Neural progenitor cell (in vitro differentiated cells): ENCODE data around the gene DDRGK1. TPM values are rescaled to one million over a fixed set of nuclear protein-coding genes. Genes with fewer than 3 reads are reported as not detected.
A peak's percentile ranks its signal among the peaks of the same experiment; 100 is the strongest.
"Not testable (repeated sequence)": the region's sequence is repeated elsewhere in the genome, so short reads cannot be mapped to it uniquely, and the experiment has no call there.

Experiments used
- DNase-seq: peaks from one replicate; pipeline ENCODE4 v3.0.0-alpha.2; 2016; ENCODE audit warnings: low spot score
- H2AFZ ChIP-seq: fragments of 200-600 bp; sonication (generic); replicated peaks from 2 replicates; pipeline ENCODE4 v1.6.1; 2016; ENCODE audit warnings: antibody characterized with exemption
- H3F3A ChIP-seq: fragments of 200-600 bp; sonication (generic); 2 replicates; pipeline ENCODE4 v1.6.1; 2016; ENCODE audit warnings: antibody characterized with exemption, low read depth
- H3K27ac ChIP-seq: fragments of 200-600 bp; sonication (generic); 2 replicates; pipeline ENCODE4 v1.5.1; 2016; ENCODE audit warnings: mild to moderate bottlenecking
- H3K27me3 ChIP-seq: fragments of 200-600 bp; sonication (generic); 2 replicates; pipeline ENCODE4 v1.6.1; 2016; ENCODE audit warnings: mild to moderate bottlenecking, moderate library complexity
- H3K36me3 ChIP-seq: fragments of 200-600 bp; sonication (generic); 2 replicates; pipeline ENCODE4 v1.5.1; 2016
- H3K4me1 ChIP-seq: fragments of 200-600 bp; sonication (generic); 2 replicates; pipeline ENCODE4 v1.6.1; 2016; ENCODE audit warnings: mixed run types
- H3K4me2 ChIP-seq: fragments of 200-600 bp; sonication (generic); 2 replicates; pipeline ENCODE4 v1.6.1; 2016
- H3K4me3 ChIP-seq: fragments of 200-600 bp; sonication (generic); 2 replicates; pipeline ENCODE4 v1.5.1; 2016
- H3K79me2 ChIP-seq: fragments of 200-600 bp; sonication (generic); 2 replicates; pipeline ENCODE4 v1.6.1; 2016; ENCODE audit warnings: low read depth
- H3K9ac ChIP-seq: fragments of 200-600 bp; sonication (generic); 2 replicates; pipeline ENCODE4 v1.6.1; 2016
- H3K9me3 ChIP-seq: fragments of 200-600 bp; sonication (generic); 2 replicates; pipeline ENCODE4 v1.5.1; 2016; ENCODE audit warnings: low read depth
- H4K20me1 ChIP-seq: fragments of 200-600 bp; sonication (generic); 2 replicates; pipeline ENCODE4 v1.6.1; 2016; ENCODE audit warnings: low read depth
- H3K27ac Mint-ChIP-seq: 3 replicates; pipeline ENCODE4 v1.8.0; 2021; ENCODE audit warnings: mixed read lengths
- H3K27me3 Mint-ChIP-seq: 2 replicates; pipeline ENCODE4 v1.8.0; 2022; ENCODE audit warnings: low read depth, mild to moderate bottlenecking, inconsistent platforms, moderate library complexity, mixed read lengths; ENCODE audit not compliant: insufficient read depth
- H3K36me3 Mint-ChIP-seq: 3 replicates; pipeline ENCODE4 v1.8.0; 2021; ENCODE audit warnings: mixed read lengths
- H3K4me1 Mint-ChIP-seq: 3 replicates; pipeline ENCODE4 v1.8.0; 2021; ENCODE audit warnings: mixed read lengths
- H3K4me3 Mint-ChIP-seq: 3 replicates; pipeline ENCODE4 v1.8.0; 2021; ENCODE audit warnings: mild to moderate bottlenecking, moderate library complexity, mixed read lengths
- H3K9me3 Mint-ChIP-seq: 3 replicates; pipeline ENCODE4 v1.8.0; 2020; ENCODE audit warnings: mixed read lengths
- EZH2 ChIP-seq: fragments of 200-600 bp; sonication (generic); IDR thresholded peaks from 2 replicates; pipeline ENCODE4 v1.6.1; 2017; ENCODE audit warnings: antibody characterized with exemption, mild to moderate bottlenecking, moderate library complexity
- EZH2phosphoT487 ChIP-seq: fragments of 200-600 bp; sonication (generic); IDR thresholded peaks from 2 replicates; pipeline ENCODE4 v1.6.1; 2017; ENCODE audit warnings: antibody characterized with exemption
- total RNA-seq: library from RNA; depleted of rRNA; stranded (reverse); fragments of >200 nt; gene quantifications from 2 replicates; pipeline ENCODE4 v1.2.3, GENCODE V29; 2015; ENCODE audit warnings: low replicate concordance
- TF ChIP-seq, protein P1 (sequence below): fragments of 200-600 bp; sonication (generic); IDR thresholded peaks from 2 replicates; pipeline ENCODE4 v1.5.1; 2017; ENCODE audit warnings: antibody characterized with exemption, mild to moderate bottlenecking

DDRGK1 gene
- total RNA-seq, 1 donor from 2014 or later: 27.9 TPM

GRCh38 chr20:3157817-3158216, 46.7 kb downstream of the DDRGK1 start:
- TF ChIP-seq, protein P1, sequence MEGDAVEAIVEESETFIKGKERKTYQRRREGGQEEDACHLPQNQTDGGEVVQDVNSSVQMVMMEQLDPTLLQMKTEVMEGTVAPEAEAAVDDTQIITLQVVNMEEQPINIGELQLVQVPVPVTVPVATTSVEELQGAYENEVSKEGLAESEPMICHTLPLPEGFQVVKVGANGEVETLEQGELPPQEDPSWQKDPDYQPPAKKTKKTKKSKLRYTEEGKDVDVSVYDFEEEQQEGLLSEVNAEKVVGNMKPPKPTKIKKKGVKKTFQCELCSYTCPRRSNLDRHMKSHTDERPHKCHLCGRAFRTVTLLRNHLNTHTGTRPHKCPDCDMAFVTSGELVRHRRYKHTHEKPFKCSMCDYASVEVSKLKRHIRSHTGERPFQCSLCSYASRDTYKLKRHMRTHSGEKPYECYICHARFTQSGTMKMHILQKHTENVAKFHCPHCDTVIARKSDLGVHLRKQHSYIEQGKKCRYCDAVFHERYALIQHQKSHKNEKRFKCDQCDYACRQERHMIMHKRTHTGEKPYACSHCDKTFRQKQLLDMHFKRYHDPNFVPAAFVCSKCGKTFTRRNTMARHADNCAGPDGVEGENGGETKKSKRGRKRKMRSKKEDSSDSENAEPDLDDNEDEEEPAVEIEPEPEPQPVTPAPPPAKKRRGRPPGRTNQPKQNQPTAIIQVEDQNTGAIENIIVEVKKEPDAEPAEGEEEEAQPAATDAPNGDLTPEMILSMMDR: no peak
- TF ChIP-seq EZH2phosphoT487: no peak
- no peak for TF ChIP-seq EZH2
- Mint-ChIP-seq H3K27ac (no peak overlapping the region), H3K36me3 (peaks cover 2% of the 10 kb centered on the region), H3K4me1 (peaks cover 20% of the 10 kb centered on the region), H3K9me3 (no peaks in the 10 kb centered on the region), H3K27me3 (peaks cover 5% of the 10 kb centered on the region), H3K4me3 (peak overlapping the region; percentile 98)
- Histone ChIP-seq H4K20me1 (peaks cover 66% of the 10 kb centered on the region), H3K27me3 (no peaks in the 10 kb centered on the region), H3K9me3 (no peaks in the 10 kb centered on the region), H3K4me2 (peak overlapping the region; percentile 99), H3K27ac (no peak overlapping the region), H3K4me3 (peak overlapping the region; percentile 82), H2AFZ (no peak overlapping the region), H3K36me3 (no peaks in the 10 kb centered on the region), H3K4me1 (peaks cover 11% of the 10 kb centered on the region), H3K9ac (no peak overlapping the region), H3K79me2 (peaks cover 73% of the 10 kb centered on the region), H3F3A (peaks cover 18% of the 10 kb centered on the region)
- DNase-seq: no peak

GRCh38 chr20:3156811-3157619, 47.5 kb downstream of the DDRGK1 start:
- no peak overlapping the region for H3K27ac Mint-ChIP-seq
- H3K36me3 Mint-ChIP-seq: peaks cover 2% of the 10 kb centered on the region
- no peak overlapping the region for H3K4me2 ChIP-seq
- H3K9me3 Mint-ChIP-seq: no peaks in the 10 kb centered on the region
- H3K36me3 ChIP-seq: no peaks in the 10 kb centered on the region
- no peak for DNase-seq
- H3K9ac ChIP-seq: no peak overlapping the region
- no peak overlapping the region for H2AFZ ChIP-seq
- peaks cover 18% of the 10 kb centered on the region for H3F3A ChIP-seq
- TF ChIP-seq EZH2phosphoT487: no peak
- no peak for TF ChIP-seq EZH2
- TF ChIP-seq, protein P1: no peak
- H3K4me3 Mint-ChIP-seq: peak overlapping the region; percentile 98
- H3K27me3 Mint-ChIP-seq: peaks cover 5% of the 10 kb centered on the region
- no peak overlapping the region for H3K4me3 ChIP-seq
- H3K27ac ChIP-seq: no peak overlapping the region
- no peaks in the 10 kb centered on the region for H3K27me3 ChIP-seq
- no peaks in the 10 kb centered on the region for H3K9me3 ChIP-seq
- peaks cover 74% of the 10 kb centered on the region for H4K20me1 ChIP-seq
- peaks cover 81% of the 10 kb centered on the region for H3K79me2 ChIP-seq
- peaks cover 11% of the 10 kb centered on the region for H3K4me1 ChIP-seq
- H3K4me1 Mint-ChIP-seq: peaks cover 18% of the 10 kb centered on the region

DNA sequence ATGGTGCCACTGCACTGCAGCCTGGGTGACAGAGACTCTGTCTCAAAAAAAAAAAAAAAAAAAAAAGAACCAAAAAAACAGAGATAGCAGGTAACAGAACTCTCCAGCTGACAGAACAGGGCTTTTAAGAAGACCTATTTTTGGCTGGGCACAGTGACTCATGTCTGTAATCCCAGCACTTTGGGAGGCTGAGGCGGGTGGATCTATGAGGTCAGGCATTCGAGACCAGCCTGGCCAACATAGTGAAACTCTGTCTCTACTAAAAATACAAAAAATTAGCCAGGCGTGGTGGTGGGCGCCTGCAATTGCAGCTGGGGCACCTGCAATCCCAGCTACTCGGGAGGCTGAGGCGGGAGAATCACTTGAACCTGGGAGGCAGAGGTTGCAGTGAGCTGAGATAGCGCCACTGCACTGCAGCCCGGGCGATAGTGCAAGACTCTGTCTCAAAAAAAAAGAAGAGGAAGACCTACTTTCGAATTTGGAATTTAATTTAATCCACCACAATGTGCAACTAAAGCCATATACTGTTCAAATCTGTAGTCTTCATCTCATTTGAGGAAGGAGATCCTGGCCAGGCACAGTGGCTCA, 52.3 kb downstream of the DDRGK1 start:
- H3K27me3 ChIP-seq, H3K4me2 ChIP-seq, DNase-seq, H3K4me3 Mint-ChIP-seq, H3K27me3 Mint-ChIP-seq, H3K36me3 ChIP-seq, H3K4me3 ChIP-seq, H3K4me1 Mint-ChIP-seq, H3F3A ChIP-seq, H2AFZ ChIP-seq, H3K27ac Mint-ChIP-seq, H3K4me1 ChIP-seq, H3K27ac ChIP-seq, H3K9ac ChIP-seq, H3K9me3 Mint-ChIP-seq, H3K9me3 ChIP-seq: not testable (repeated sequence)
- peaks cover 17% of the 10 kb centered on the region for H3K36me3 Mint-ChIP-seq
- Histone ChIP-seq H4K20me1 (peaks cover 97% of the 10 kb centered on the region), H3K79me2 (peaks cover 98% of the 10 kb centered on the region)

- Histone ChIP-seq H3F3A (no peaks in the 10 kb centered on the region), H3K4me3 (no peak overlapping the region), H3K4me1 (no peaks in the 10 kb centered on the region), H2AFZ (no peak overlapping the region), H3K27me3 (no peaks in the 10 kb centered on the region), H3K9ac (no peak overlapping the region), H3K36me3 (no peaks in the 10 kb centered on the region), H3K9me3 (no peaks in the 10 kb centered on the region), H3K4me2 (no peak overlapping the region), H3K27ac (no peak overlapping the region), H4K20me1 (peaks cover 85% of the 10 kb centered on the region), H3K79me2 (peaks cover 97% of the 10 kb centered on the region)
- Mint-ChIP-seq H3K4me3 (no peak overlapping the region), H3K36me3 (peaks cover 23% of the 10 kb centered on the region), H3K4me1 (no peaks in the 10 kb centered on the region), H3K27me3 (no peaks in the 10 kb centered on the region), H3K27ac (no peak overlapping the region), H3K9me3 (no peaks in the 10 kb centered on the region)
- TF ChIP-seq, protein P1: no peak
- TF ChIP-seq EZH2: no peak
- TF ChIP-seq EZH2phosphoT487: no peak
- no peak for DNase-seq
Observed at GRCh38 chr20:3150908-3151307, 53.6 kb downstream of the DDRGK1 start.
